GM12865 (cell line): ENCODE results near the gene DNMBP.

ENCODE experiments used
- DNase-seq: peaks from one replicate; pipeline ENCODE4 v3.0.0; 2010; ENCODE audit warnings: low read depth
- H3K4me3 ChIP-seq: 2 replicates; pipeline ENCODE4 v1.5.1; 2011; ENCODE audit warnings: mild to moderate bottlenecking, low read depth, low read length, control low read depth
- CTCF ChIP-seq: IDR thresholded peaks from 2 replicates; pipeline ENCODE4 v1.5.1; 2011; ENCODE audit warnings: low read length, control low read depth, low read depth, inconsistent platforms; ENCODE audit not compliant: insufficient read depth; ENCODE audit errors: missing control alignments

DNMBP gene, protein sequence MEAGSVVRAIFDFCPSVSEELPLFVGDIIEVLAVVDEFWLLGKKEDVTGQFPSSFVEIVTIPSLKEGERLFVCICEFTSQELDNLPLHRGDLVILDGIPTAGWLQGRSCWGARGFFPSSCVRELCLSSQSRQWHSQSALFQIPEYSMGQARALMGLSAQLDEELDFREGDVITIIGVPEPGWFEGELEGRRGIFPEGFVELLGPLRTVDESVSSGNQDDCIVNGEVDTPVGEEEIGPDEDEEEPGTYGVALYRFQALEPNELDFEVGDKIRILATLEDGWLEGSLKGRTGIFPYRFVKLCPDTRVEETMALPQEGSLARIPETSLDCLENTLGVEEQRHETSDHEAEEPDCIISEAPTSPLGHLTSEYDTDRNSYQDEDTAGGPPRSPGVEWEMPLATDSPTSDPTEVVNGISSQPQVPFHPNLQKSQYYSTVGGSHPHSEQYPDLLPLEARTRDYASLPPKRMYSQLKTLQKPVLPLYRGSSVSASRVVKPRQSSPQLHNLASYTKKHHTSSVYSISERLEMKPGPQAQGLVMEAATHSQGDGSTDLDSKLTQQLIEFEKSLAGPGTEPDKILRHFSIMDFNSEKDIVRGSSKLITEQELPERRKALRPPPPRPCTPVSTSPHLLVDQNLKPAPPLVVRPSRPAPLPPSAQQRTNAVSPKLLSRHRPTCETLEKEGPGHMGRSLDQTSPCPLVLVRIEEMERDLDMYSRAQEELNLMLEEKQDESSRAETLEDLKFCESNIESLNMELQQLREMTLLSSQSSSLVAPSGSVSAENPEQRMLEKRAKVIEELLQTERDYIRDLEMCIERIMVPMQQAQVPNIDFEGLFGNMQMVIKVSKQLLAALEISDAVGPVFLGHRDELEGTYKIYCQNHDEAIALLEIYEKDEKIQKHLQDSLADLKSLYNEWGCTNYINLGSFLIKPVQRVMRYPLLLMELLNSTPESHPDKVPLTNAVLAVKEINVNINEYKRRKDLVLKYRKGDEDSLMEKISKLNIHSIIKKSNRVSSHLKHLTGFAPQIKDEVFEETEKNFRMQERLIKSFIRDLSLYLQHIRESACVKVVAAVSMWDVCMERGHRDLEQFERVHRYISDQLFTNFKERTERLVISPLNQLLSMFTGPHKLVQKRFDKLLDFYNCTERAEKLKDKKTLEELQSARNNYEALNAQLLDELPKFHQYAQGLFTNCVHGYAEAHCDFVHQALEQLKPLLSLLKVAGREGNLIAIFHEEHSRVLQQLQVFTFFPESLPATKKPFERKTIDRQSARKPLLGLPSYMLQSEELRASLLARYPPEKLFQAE (N-terminal part only)

DNA sequence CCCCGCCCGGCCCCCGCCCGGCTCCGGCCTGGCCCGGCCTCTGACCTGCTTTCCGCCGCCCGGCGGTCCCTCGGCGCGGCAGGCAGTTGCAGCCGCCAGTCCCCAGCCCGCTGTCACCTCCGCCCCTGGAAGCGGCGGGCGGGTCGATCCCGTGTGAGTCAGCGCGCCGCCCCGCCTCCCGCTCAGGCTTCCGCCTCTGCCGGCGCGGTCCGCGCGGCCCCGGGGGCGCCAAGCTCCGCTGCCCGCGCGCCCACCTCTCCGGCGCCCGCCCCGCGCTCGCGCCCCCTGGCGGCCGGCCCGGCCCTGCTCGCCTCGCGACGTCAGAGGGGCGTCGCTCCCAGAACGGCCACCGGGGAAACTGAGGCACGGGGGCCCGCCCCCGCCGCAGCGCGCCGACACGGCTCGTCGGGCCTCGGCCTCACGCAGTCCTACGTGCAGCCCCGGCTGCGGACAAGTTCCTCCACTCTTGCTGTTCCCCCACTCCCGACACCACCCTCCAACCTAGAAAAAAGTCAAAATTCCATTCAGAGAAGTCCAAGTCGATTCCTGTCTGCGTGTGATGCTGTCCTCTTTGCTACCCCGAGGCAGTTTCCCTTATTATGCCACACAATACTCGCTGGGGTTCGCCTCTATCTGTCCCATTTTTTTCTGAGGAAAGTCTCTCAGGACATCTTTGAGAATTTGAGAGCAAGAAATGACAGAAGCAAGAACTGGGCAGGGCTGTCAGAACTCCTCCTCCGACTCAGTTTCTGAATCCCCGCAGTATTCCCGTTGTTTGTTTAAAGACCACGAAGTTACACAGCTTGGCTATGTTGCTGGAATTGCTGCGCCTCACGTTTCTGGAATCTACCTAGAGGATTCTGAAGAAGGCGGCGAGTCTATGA, at the start of gene DNMBP:
Gene DNMBP, minus strand, starts transcription at position 155 of the 884 bp plus-strand sequence. CDS start 37,823 bp downstream, outside the sequence.
- H3K4me3 ChIP-seq = peak within 1 kb of the TSS; percentile 100
- TF ChIP-seq CTCF = peak; percentile 64
- DNase-seq = peak; percentile 93

DNA sequence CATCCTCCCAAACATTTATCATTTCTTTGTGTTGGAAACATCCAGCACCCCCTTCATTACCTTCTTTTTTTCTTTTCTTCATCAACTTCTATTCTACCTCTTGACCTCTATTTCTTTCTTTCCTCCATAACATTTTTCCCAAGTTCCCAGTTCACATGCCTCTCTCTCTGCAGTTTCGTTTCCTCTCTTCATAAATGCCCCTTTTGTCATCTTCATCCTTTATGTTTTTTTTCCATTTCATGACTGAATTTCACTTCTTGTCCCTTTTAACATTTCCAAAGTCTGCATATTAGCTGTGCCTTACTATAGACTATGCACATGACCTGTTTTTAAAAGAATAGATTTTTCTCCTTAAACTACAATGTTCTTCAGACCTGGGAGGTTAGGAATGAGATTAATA, 48.2 kb upstream of the DNMBP start:
- DNase-seq = no peak
- no peak for TF ChIP-seq CTCF

GRCh38 chr10:100053686-100054460, 44.1 kb upstream of the DNMBP start:
- no peak for TF ChIP-seq CTCF
- DNase-seq = no peak
- H3K4me3 ChIP-seq = no peak overlapping the region

More for the DNA sequence above, 48.2 kb upstream of the DNMBP start:
- no peak overlapping the region for H3K4me3 ChIP-seq

- no peak overlapping the region for H3K4me3 ChIP-seq
- DNase-seq = peak; percentile 93
- peak; percentile 93 for TF ChIP-seq CTCF
Measured at GRCh38 chr10:100046021-100046486, 36.3 kb upstream of the DNMBP start.

DNA sequence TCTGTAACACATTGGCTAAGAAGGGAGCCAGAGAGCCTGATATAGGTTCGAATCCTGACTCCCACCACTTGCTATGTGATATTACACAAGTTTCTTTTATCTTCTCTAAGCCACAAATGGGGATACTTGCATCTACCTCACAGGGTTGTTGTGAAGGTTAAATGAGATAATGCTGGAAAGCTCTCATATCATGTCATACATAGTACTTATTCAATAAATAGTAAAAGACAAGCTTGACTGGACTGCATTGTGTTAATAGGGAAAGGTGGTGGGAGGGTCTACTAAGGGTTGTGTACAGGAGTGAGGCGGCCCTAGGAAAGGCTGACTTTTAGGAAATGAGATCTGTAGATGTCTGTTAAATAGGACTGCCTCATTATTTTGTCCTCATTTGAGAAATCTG, 35.8 kb upstream of the DNMBP start:
- no peak for TF ChIP-seq CTCF
- no peak for DNase-seq
- H3K4me3 ChIP-seq = no peak overlapping the region
